Fibroblast of peridontal ligament (primary cell): ENCODE measurements around the gene CDH13.

Experiments
- DNase-seq: peaks from one replicate; pipeline ENCODE4 v3.0.0-alpha.2; 2010; ENCODE audit errors: extremely low read depth

Gene CDH13

DNA sequence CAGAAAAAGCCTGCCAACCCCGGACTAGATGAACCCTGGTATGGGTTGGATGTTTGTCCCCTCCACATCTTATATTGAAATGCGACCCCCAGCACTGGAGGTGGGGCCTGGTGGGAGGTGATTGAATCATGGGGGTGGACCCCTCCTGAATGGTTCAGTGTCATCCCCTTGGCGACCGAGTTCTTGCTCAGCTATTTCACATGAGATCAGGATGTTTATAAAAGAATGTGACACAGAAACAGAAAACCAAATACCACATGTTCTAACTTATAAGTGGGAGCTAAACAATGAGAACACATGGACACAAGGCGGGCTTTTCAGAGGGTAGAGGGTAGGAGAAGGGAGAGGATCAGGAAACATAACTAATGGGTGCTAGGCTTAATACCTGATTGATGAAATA is 605.0 kb downstream of the CDH13 start:
- no peak for DNase-seq

DNA sequence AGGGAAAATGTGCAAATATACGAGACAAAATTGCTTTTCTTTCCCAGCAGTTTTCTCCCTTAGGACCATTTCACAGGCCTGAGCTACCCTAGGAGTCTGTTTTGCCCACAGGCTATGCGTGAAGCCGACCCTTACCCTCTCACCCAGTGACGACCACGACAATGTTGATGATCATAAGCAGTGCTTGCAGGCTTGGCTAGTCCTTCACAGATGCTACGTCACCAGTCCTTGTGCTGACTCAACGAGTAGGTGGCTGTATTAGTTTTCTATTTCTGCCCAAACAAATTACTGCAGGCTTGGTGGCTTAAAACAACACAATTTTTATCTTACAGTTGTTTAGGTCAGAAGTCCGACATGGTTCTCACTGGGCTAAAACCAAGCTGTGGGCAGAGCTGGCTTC is 606.4 kb downstream of the CDH13 start:
- peak; percentile 9 for DNase-seq

DNA sequence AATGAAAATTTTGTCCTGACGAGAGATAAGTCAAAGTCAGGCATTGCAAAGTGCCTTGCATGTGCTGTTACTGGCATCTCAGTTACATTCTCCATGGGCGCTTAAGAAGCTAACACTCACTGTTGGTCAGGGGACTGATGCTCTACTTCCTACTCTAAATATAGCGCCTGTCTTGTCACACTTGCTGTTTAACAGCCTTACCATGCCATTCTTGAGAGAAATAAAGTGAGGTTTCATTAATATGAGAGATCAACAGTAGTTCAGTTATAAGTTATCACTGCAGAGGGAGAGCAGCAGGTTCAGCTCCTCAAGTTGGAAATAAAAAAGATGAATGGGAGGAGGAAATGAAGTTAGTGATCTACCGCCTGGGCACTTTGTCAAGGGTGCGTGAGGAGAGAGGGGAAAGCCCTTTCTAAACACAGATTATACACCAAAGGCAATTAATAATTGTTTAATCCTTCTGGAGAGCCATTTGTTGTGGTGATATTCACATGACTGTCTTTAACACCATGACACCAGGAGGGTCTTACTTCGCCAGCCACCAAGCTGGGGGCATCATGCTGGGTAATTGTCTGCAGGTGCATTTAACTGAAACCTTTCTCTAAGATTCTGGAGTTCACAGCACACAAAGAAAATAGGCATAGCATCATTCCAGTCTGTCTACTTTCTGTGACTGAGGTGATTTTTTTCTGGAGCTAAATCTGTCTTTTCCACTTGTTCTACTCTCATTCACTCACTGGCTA is 612.4 kb downstream of the CDH13 start:
- no peak for DNase-seq

DNA sequence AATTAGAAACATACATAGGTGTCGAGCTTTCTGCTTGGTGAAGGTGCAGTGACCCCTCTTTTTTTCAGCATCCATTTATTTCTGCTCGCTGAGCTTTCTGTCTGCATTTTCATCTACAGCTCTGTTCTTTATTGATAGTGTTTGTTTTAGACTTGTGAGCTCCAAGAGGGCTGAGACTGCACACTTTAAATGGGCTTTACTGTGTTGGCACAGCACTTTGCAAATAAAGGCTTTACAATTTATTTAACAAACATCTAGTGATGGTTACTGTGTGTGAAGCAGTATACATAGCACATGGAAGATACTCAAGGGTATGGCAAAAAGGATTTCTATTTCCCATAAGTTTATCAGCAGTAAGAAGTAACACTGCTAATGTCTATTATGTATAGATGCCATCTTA is 617.3 kb downstream of the CDH13 start:
- no peak for DNase-seq

DNA sequence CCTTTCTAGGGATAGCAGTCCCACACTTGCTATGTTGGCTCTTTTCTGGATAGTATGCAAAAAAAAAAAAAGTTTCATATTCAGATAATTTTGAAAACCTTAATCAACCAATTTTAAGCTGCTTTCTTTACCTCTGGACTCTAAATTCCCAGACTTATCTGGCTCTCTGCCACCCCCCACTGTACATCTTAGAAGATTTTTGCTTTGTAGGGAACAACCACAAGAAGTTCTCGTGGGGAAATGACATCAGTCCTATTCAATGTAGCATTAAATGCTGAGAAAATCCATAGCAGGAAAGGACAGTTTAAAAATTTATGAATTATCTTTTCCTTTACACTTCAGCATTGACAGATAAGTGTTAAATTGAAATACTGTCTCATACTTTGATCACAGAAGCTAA is 618.3 kb downstream of the CDH13 start:
- no peak for DNase-seq

GRCh38 chr16:83247767-83248372 is 621.1 kb downstream of the CDH13 start:
- DNase-seq, result no peak

GRCh38 chr16:83248735-83249463 is 622.1 kb downstream of the CDH13 start:
- DNase-seq, result no peak

GRCh38 chr16:83253521-83253920 is 626.8 kb downstream of the CDH13 start:
- no peak for DNase-seq

GRCh38 chr16:83258366-83258928 is 631.7 kb downstream of the CDH13 start:
- no peak for DNase-seq

DNA sequence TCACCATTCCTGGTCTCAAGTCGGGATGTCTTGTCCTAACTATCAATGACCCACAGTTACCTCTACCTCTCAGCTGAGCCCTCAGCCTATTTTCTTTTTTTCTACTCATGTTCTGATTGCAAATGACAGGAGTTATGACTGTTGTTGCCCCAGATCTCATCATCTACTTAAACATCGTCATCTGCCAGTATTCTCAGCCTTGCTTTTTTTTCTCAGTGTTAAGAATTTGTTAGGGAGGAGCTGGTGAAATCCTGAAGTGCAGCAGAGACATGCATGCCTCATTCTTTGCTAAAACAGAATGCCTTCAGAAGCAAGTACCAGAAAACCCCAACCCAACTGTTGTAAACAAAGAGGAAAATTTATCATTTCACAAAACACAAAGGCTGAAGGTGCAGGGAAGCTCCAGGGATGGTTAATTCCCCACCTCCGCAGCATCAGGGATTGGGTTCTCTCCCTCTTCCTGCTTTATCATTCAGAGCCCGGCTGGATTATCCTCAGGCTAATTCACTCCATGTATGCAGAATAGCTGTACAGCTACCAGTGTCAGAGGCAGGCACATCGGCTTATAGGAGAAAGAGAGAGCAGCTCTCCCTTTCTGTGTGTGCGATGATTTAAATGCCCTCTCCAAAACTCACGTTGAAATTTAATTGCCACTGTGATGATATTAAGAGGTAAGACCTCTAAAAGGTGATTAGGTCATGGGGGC is 640.2 kb downstream of the CDH13 start:
- no peak for DNase-seq

- DNase-seq, result no peak
Measured at GRCh38 chr16:83268169-83268568, 641.4 kb downstream of the CDH13 start.

DNA sequence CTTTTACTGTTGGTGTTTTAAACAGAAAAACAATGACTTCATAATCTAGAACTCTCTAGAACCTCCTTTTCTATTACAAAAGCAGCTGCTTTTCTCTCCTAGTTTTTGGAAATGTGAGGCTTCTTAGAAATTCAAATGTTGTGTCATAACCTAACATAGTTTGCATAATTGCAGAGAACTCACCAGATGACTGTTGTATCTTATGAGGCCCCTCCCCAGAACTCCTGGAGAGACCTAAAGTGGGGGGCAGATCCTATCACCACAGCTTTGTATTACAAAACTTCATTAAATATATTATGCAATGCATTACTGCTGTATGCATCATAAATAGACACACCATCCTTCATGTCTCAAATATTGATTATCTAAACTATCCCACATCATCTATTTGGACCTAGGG is 642.3 kb downstream of the CDH13 start:
- DNase-seq, result no peak

DNA sequence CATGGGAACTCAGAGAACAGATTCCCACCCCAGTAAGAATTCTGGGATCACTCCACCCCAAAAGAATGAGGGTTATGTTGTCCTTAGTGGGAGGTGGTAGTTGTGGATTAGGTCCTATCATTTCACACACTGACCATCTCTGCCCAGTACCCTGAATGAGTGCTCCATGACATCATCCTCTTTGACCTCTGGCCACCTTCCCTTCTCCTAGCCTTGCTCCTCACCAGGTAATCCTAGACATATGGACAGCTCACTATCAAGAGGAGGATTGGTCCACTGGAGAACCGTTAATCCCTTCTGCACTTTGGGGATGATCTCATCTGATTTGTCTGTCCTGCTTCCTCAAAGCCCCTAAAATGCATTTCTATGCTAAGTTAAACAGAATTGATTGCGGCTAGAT is 642.8 kb downstream of the CDH13 start:
- no peak for DNase-seq

- no peak for DNase-seq
Measured at GRCh38 chr16:83270061-83270460, 643.3 kb downstream of the CDH13 start.

DNA sequence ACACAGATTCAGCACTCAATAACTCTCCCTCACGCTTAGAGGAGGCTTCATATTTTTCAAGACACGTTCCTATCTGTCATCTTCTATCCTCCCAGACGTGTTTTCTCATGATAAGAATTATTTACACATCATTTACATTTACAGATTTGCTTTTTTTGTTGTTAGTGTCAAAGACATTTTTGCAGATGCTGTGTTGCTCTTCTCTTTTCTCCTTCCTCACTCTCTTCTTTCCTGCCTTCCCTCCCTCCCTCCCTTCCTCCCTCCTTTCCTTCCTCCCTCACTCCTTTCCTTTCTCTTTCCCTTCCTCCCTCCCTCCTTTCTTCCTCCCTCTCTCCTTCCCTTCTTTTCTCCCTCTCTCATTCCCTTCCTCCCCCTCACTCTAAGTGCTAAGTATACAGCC is 643.9 kb downstream of the CDH13 start:
- DNase-seq, result no peak

- DNase-seq, result no peak
Measured at GRCh38 chr16:83271123-83271522, 644.4 kb downstream of the CDH13 start.

DNA sequence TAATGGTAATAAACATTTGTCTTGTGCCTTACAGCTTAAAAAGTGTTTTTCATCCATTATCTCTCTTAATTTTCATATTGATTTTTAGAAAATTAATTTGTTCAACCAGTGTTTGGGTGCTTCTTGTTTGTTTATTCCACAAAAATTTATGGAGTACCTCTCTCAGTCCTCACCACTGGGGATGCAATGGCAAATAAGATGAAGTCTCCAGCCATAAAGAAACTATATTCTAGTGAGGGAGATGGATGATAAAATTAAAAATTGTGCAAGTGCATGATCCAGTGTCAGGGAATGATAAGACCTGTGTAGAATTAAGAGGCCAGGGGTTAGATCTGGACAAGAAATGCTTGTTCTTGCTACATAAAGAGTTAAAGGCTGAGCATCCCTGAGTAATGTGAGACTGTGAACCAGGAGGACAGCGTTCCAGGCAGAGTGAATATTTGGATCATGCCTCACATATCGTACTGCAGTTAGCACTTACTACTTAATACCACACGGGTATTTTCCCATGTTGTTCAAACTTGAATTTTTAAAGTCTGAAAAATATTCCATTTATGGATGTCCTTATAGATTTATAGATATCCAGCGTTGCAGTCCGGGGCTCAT is 645.3 kb downstream of the CDH13 start:
- no peak for DNase-seq

- DNase-seq, result no peak
Measured at GRCh38 chr16:83272843-83273242, 646.1 kb downstream of the CDH13 start.

DNA sequence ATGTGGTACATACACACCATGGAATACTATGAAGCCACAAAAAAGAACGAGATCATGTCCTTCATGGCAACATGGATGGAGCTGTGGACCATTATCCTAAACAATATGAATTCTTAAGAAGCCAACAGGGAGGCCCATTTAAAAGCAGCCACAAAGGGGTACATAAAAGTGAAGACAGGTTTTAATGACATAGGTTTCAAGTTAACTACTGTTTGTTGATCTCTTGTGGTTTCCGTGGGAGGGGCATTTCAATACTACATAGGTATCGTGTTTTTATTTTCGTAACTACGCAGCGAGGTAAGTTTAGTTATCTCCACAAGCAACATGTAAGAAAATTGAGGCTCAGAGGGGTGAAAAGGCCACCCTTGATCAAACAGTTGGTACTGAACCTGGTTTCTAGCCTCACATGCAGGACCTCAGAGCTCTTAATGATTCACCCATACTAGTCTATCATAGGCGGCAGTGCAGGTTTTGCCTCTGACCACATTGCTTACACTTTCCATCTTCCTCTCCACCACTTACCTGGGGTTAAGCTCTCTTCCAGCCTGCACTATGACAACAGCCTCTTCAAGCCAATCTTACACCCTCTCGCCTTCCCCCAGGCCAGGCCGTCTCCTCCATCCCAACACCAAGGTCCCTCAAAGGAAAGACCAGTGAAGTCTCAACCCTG is 646.9 kb downstream of the CDH13 start:
- no peak for DNase-seq

DNA sequence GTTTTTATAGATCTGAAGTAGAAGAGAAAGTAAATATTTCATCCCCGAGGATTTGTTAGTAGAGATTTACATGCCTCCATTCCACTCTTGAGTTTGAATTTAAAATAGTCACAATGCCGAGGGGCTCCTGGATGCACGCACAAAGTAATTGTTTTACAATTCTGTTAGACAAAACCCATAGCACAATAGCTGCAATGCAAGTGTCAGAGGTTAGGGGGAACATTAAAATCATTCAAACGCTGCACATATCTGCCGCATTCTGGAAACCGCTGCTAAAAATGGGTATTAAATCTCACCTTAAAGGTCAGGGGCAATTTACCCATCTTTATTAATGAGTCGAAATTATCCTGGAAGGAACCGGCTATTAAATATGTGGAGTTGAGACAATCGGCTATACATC is 652.5 kb downstream of the CDH13 start:
- DNase-seq, result no peak

DNA sequence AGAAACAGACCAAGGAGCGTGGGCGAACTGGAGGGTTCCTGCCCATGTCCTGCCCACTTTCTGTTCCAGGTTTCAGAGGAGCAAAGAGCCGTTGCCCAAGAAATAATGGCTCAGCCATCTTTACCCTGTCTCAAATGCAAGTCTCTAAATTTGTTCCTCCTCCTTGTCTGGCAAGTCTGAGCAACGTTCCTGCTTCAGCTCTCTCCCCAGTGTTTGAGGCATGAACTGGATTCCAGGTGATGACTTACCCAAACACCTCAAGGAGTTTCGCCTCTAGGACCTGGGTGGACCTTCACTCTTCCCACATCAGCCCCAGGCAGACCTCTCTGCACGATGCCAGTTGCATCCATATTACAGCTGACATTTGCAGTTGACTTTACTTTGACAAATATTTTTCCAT is 659.2 kb downstream of the CDH13 start:
- DNase-seq, result no peak
